Left ventricle myocardium inferior (tissue), 1 donor: ENCODE results near the gene FGF12. TPM values are rescaled to one million over a fixed set of nuclear protein-coding genes. Genes with fewer than 3 reads are reported as not detected.

Experiments used
- DNase-seq: peaks from one replicate; pipeline ENCODE4 v3.0.0-alpha.2; 2020
- H3K27ac ChIP-seq: fragments of 200-600 bp; replicated peaks from 2 replicates; pipeline ENCODE4 v1.8.0; 2021
- H3K27me3 ChIP-seq: fragments of 200-600 bp; 2 replicates; pipeline ENCODE4 v1.8.0; 2021; ENCODE audit warnings: low read depth
- H3K36me3 ChIP-seq: fragments of 200-600 bp; 2 replicates; pipeline ENCODE4 v1.8.0; 2021
- H3K4me1 ChIP-seq: fragments of 200-600 bp; 2 replicates; pipeline ENCODE4 v1.8.0; 2021
- H3K4me3 ChIP-seq: fragments of 200-600 bp; 2 replicates; pipeline ENCODE4 v1.8.0; 2021; ENCODE audit warnings: mild to moderate bottlenecking, moderate library complexity
- H3K9me3 ChIP-seq: fragments of 200-600 bp; replicated peaks from 2 replicates; pipeline ENCODE4 v1.8.0; 2021
- CTCF ChIP-seq: fragments of 200-600 bp; IDR thresholded peaks from 2 replicates; pipeline ENCODE4 v1.8.0; 2021; ENCODE audit warnings: antibody characterized with exemption, mild to moderate bottlenecking, borderline replicate concordance
- intact Hi-C: fragments of 100-400 bp; cut with micrococcal nuclease; formaldehyde crosslinking; loops from one replicate; pipeline ENCODE4 v1.11.0; 2022
- total RNA-seq: library from RNA; stranded (reverse); fragmentation: NEBNext Ultra II Directional; extraction: Animal tissue kit (Norgen Biotek cat#: 25700); gene quantifications from one replicate; pipeline ENCODE4 v1.2.1, GENCODE V29; 2021
- donor health status: DM: no; HTN: yes; CAD: no; lungs with severe emphysema.

The FGF12 gene
- total RNA-seq, 1 donor from 2014 or later: 325 TPM

GRCh38 chr3:192092388-192093005 is 634.8 kb downstream of the FGF12 start:
- intact Hi-C loops: no loop called here

DNA sequence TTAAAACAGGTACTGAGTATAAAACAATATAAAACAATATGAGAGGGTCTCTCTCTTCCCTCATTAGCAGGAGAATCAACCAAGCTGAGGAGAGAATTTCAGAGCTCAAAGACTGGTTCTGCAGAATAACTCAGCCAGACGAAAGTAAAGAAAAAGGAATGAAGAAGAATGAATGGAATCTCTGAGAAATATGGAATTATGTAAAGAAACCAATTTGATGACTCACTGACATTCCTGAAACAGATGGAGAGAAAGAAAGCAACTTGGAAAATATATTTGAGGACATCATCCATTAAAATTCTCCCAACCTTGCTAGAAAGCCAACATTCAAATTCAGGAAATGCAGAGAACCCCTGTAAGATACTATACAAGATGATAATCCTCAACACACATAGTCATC is 635.5 kb downstream of the FGF12 start:
- no peak for TF ChIP-seq CTCF
- H3K4me1 ChIP-seq: no peaks in the 10 kb centered on the region
- H3K27ac ChIP-seq: no peak overlapping the region
- no peak for DNase-seq
- no peaks in the 10 kb centered on the region for H3K36me3 ChIP-seq
- H3K4me3 ChIP-seq: no peak overlapping the region
- no peaks in the 10 kb centered on the region for H3K27me3 ChIP-seq
- peaks cover 5% of the 10 kb centered on the region for H3K9me3 ChIP-seq
- intact Hi-C loops: no loop called here

More at GRCh38 chr3:192092388-192093005, 634.8 kb downstream of the FGF12 start:
- H3K4me3 ChIP-seq: no peak overlapping the region
- DNase-seq: no peak
- no peaks in the 10 kb centered on the region for H3K27me3 ChIP-seq
- TF ChIP-seq CTCF: no peak
- no peaks in the 10 kb centered on the region for H3K4me1 ChIP-seq
- H3K36me3 ChIP-seq: no peaks in the 10 kb centered on the region
- H3K9me3 ChIP-seq: peaks cover 5% of the 10 kb centered on the region
- no peak overlapping the region for H3K27ac ChIP-seq

- TF ChIP-seq CTCF: no peak
- Histone ChIP-seq H3K27me3 (no peaks in the 10 kb centered on the region), H3K36me3 (no peaks in the 10 kb centered on the region), H3K4me1 (no peaks in the 10 kb centered on the region), H3K27ac (no peak overlapping the region), H3K4me3 (no peak overlapping the region), H3K9me3 (peaks cover 5% of the 10 kb centered on the region)
- DNase-seq: no peak
- intact Hi-C loops: no loop called here
These were observed 636.8 kb downstream of the FGF12 start for GRCh38 chr3:192090586-192090985.

Other genes with a start within 250 kb of the FGF12 start
- gene MB21D2, start 190.3 kb upstream of the FGF12 start, total RNA-seq: 1.8 TPM